Tibial nerve (tissue), 3 donors: ENCODE results near the gene NFATC2.

Source experiments
- POLR2A ChIP-seq, 2 donors: fragments of 450-650 bp; IDR thresholded peaks; one replicate each; pipeline ENCODE4 v1.6.1; 2017; ENCODE audit warnings: antibody characterized with exemption in 2 of 2, mild to moderate bottlenecking in 2 of 2, moderate library complexity in 2 of 2
- TF ChIP-seq, protein P1 (sequence below), 5 experiments: fragments of 200-600 bp in 3 of 5; fragments of 450-650 bp in 2 of 5; sonication (generic) in 3 of 5; IDR thresholded peaks; one replicate each; pipeline ENCODE4 v1.5.1; 2016 to 2019; ENCODE audit warnings: antibody characterized with exemption in 5 of 5, mild to moderate bottlenecking in 3 of 5, moderate library complexity in 2 of 5

DNA sequence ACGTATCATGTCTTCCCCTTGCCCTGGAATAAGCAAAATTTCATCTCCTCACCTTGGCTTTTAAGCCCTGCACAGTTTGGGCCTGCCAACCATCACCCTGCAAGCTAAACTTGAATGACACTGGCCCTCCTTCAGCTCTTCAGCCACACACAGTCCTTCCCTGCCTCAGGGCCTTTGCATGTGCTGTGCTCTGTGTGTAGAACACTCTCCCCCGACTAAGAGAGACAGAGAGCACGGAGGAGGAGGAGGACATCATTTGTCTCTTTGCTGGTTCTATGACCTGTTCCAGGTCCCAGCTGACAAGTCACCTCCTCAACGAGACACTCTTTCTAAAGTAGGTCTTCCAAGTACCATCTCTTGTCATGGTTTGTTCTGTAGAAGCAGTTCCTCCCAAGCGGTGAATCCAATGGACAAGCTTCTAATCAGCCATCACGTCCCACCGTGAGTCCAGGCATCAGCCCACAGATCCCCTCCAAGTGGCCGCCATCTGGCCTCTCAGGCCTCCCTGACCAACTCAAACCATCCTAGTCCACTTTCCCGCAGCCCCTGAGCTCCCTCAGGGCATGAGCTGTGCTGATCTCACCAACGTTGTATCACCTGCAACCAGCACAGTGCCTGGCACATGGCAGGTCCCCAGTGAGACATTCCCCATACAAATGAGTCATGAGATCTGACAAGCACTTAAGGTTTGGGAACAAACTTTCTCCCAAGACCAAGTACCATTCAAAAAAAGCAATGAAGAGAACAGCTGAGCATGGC, 30.5 kb downstream of the NFATC2 start:
- no peak for TF ChIP-seq POLR2A (IDR thresholded peaks at IDR 0.05)
- TF ChIP-seq, protein P1, sequence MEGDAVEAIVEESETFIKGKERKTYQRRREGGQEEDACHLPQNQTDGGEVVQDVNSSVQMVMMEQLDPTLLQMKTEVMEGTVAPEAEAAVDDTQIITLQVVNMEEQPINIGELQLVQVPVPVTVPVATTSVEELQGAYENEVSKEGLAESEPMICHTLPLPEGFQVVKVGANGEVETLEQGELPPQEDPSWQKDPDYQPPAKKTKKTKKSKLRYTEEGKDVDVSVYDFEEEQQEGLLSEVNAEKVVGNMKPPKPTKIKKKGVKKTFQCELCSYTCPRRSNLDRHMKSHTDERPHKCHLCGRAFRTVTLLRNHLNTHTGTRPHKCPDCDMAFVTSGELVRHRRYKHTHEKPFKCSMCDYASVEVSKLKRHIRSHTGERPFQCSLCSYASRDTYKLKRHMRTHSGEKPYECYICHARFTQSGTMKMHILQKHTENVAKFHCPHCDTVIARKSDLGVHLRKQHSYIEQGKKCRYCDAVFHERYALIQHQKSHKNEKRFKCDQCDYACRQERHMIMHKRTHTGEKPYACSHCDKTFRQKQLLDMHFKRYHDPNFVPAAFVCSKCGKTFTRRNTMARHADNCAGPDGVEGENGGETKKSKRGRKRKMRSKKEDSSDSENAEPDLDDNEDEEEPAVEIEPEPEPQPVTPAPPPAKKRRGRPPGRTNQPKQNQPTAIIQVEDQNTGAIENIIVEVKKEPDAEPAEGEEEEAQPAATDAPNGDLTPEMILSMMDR (IDR thresholded peaks at IDR 0.05) = no peak
